Endothelial cell of umbilical vein (primary cell): ENCODE results near the gene INPP4B. TPM values are rescaled to one million over a fixed set of nuclear protein-coding genes. Genes with fewer than 3 reads are reported as not detected.

Experiments
- BruUV-seq: library from RNA; stranded (reverse); fragments of 400-500 nt; replicated peaks from 2 replicates; lab custom pipeline; 2021; lab: Mats Ljungman, UMichigan
- CTCF ChIA-PET: fragments of 300-600, 350-600 bp; sonication (Branson Sonifier 250); formaldehyde crosslinking; loops from one replicate; lab custom pipeline; 2021; ENCODE audit warnings: antibody characterized with exemption, inconsistent platforms; lab: Charles Lee
- POLR2A ChIA-PET: fragments of 300-600, 350-600 bp; sonication (Branson Sonifier 250); formaldehyde crosslinking; loops from one replicate; lab custom pipeline; 2021; ENCODE audit warnings: antibody characterized with exemption, inconsistent platforms; lab: Charles Lee
- DNase-seq: peaks from one replicate; pipeline ENCODE4 v3.0.0-alpha.2; 2011; ENCODE audit warnings: low read depth, low spot score
- FAIRE-seq: peaks from 2 replicates; lab custom pipeline; 2011; peaks lifted over from hg19 to GRCh38; lab: Jason Lieb, UNC
- H2AFZ ChIP-seq: 2 replicates; pipeline ENCODE4 v1.6.0; 2012; ENCODE audit warnings: low read depth, low read length, control low read depth, inconsistent platforms
- H3K27ac ChIP-seq: 2 replicates; pipeline ENCODE4 v1.5.1; 2011; ENCODE audit warnings: low read depth, mild to moderate bottlenecking, control low read depth, low read length, moderate library complexity; ENCODE audit not compliant: insufficient read depth
- H3K27me3 ChIP-seq, 2 experiments: 2 replicates each; pipeline versions ENCODE4 v1.6.0 to v1.6.1; 2011; ENCODE audit warnings: low read length in 2 of 2, mixed read lengths in 1 of 2; ENCODE audit not compliant: control insufficient read depth in 2 of 2, insufficient read depth in 2 of 2
- H3K36me3 ChIP-seq, 2 experiments: 2 replicates in 1 of 2; 3 replicates in 1 of 2; pipeline ENCODE4 v1.5.1; 2011; ENCODE audit warnings: low read length in 2 of 2, mild to moderate bottlenecking in 1 of 2, moderate library complexity in 1 of 2; ENCODE audit not compliant: control insufficient read depth in 2 of 2, insufficient read depth in 2 of 2; ENCODE audit errors: extremely low read depth in 1 of 2
- H3K4me1 ChIP-seq: 3 replicates; pipeline ENCODE4 v1.5.1; 2011; ENCODE audit warnings: mild to moderate bottlenecking, low read length; ENCODE audit not compliant: control insufficient read depth, insufficient read depth; ENCODE audit errors: extremely low read depth
- H3K4me2 ChIP-seq: 2 replicates; pipeline ENCODE4 v1.6.1; 2011; ENCODE audit warnings: low read length, control low read depth, mixed read lengths; ENCODE audit not compliant: insufficient read depth
- H3K4me3 ChIP-seq, 3 experiments: fragments of 200-600 bp in 1 of 3; sonication (generic), shearing (Covaris generic) in 1 of 3; replicated peaks in 1 of 3; 2 replicates each; pipeline ENCODE4 v1.5.1; 2011 to 2016; ENCODE audit warnings: control low read depth in 3 of 3, low read length in 3 of 3, mild to moderate bottlenecking in 2 of 3, inconsistent platforms in 1 of 3, low read depth in 1 of 3, moderate library complexity in 1 of 3; ENCODE audit not compliant: insufficient read depth in 1 of 3
- H3K79me2 ChIP-seq: 2 replicates; pipeline ENCODE4 v1.6.0; 2012; ENCODE audit warnings: low read length, inconsistent platforms; ENCODE audit not compliant: control insufficient read depth, insufficient read depth
- H3K9ac ChIP-seq: replicated peaks from 2 replicates; pipeline ENCODE3; 2011; ENCODE audit warnings: low read length, control low read depth; ENCODE audit not compliant: insufficient read depth; ENCODE audit errors: extremely low read depth
- H3K9me1 ChIP-seq: replicated peaks from 3 replicates; pipeline ENCODE4 v1.6.0; 2011; ENCODE audit warnings: mild to moderate bottlenecking, low read length; ENCODE audit not compliant: control insufficient read depth, insufficient read depth; ENCODE audit errors: extremely low read depth
- H3K9me3 ChIP-seq: replicated peaks from 2 replicates; pipeline ENCODE4 v1.5.1; 2012; ENCODE audit warnings: low read length, inconsistent platforms; ENCODE audit not compliant: control insufficient read depth, insufficient read depth
- H4K20me1 ChIP-seq: replicated peaks from 2 replicates; pipeline ENCODE3; 2011; ENCODE audit warnings: mild to moderate bottlenecking, low read length; ENCODE audit not compliant: control insufficient read depth, insufficient read depth; ENCODE audit errors: extremely low read depth
- EZH2 ChIP-seq: IDR thresholded peaks from 2 replicates; pipeline ENCODE4 v1.6.1; 2012; ENCODE audit warnings: borderline replicate concordance, low read depth, mild to moderate bottlenecking, moderate library complexity, low read length, inconsistent platforms; ENCODE audit not compliant: severe bottlenecking
- FOS ChIP-seq: IDR thresholded peaks from 2 replicates; pipeline ENCODE4 v1.6.1; 2011; ENCODE audit warnings: mild to moderate bottlenecking, low read length, moderate library complexity, borderline replicate concordance; ENCODE audit not compliant: insufficient read depth
- GATA2 ChIP-seq: IDR thresholded peaks from 2 replicates; pipeline ENCODE4 v1.7.0; 2011; ENCODE audit warnings: low read depth, mild to moderate bottlenecking, moderate library complexity, mixed read lengths, low read length; ENCODE audit not compliant: insufficient read length, insufficient read depth
- JUN ChIP-seq: IDR thresholded peaks from 2 replicates; pipeline ENCODE4 v1.6.1; 2011; ENCODE audit warnings: borderline replicate concordance, low read depth; ENCODE audit not compliant: insufficient read length, insufficient read depth
- MYC ChIP-seq: IDR thresholded peaks from one replicate; pipeline ENCODE4 v1.6.1; 2011; ENCODE audit warnings: mild to moderate bottlenecking, low read depth, low read length
- POLR2A ChIP-seq: IDR thresholded peaks from 2 replicates; pipeline ENCODE4 v1.6.1; 2012; ENCODE audit warnings: low read depth, mild to moderate bottlenecking, control low read depth, low read length
- POLR2AphosphoS5 ChIP-seq: IDR thresholded peaks from 2 replicates; pipeline ENCODE4 v1.6.1; 2012; ENCODE audit warnings: low read depth, mild to moderate bottlenecking, control low read depth, low read length, moderate library complexity; ENCODE audit not compliant: insufficient read depth
- dilution Hi-C: fragments of 300-500 bp; cut with MboI; formaldehyde crosslinking; loops from one replicate; pipeline ENCODE4 v1.15.0; 2019; ENCODE audit warnings: low sequenced_read_pairs; ENCODE audit not compliant: extremely low pct_ligation_motif_present
- intact Hi-C: fragments of 100-400 bp; cut with micrococcal nuclease; formaldehyde crosslinking; loops from one replicate; pipeline ENCODE4 v1.10.0; 2022
- polyA plus RNA-seq, 4 experiments: library from polyadenylated mRNA; depleted of rRNA in 3 of 4; stranded (reverse) in 3 of 4; unstranded in 1 of 4; fragments of >200 nt; gene quantifications; 2 replicates each; pipeline versions ENCODE4 v1.2.1 to v1.2.3, GENCODE V29; 2011 to 2012; ENCODE audit warnings: missing spikeins in 1 of 4
- total RNA-seq: library from RNA; stranded (reverse); gene quantifications from 2 replicates; pipeline ENCODE4 v1.2.3, GENCODE V29; 2021
- TF ChIP-seq, protein P1 (sequence below): IDR thresholded peaks from 2 replicates; pipeline ENCODE4 v1.6.1; 2011; ENCODE audit not compliant: insufficient read depth, insufficient read length
- TF ChIP-seq, protein P2 (sequence below), 2 donors: IDR thresholded peaks; 1 replicate in 1 of 2; 2 replicates in 1 of 2; pipeline ENCODE4 v1.5.1; 2011; ENCODE audit warnings: low read length in 2 of 2, mild to moderate bottlenecking in 2 of 2, moderate library complexity in 2 of 2, control low read depth in 1 of 2, inconsistent platforms in 1 of 2, low read depth in 1 of 2; ENCODE audit not compliant: insufficient read depth in 1 of 2; ENCODE audit errors: extremely low read depth in 1 of 2

The INPP4B gene
- total and polyA plus RNA-seq, 2 donors (not counting 3 experiments of a cell fraction or from before 2014, with no cell fraction given) = 0.41 to 3.1 TPM

DNA sequence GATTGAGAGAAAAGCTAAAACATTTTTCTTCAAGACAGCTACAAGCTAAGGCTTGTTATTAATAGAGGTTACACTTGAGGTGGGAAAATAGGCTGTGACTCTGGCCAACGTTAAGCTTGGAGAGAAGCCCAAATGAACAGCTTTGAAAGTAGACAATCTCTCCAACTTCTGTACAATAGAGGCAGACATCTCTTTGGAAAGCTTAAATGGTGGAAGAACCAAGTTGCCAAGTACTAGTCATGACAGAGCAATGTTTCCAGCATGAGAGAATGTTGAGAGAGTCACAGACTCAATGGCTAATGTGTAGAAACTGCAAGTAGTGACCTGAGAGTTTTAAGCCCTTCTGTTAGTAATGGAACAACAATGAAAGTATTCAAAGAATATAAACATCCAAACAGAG is 298.1 kb downstream of the INPP4B start:
- H3K9ac ChIP-seq = no peak overlapping the region
- no peak overlapping the region for H3K4me2 ChIP-seq
- H3K9me3 ChIP-seq = no peaks in the 10 kb centered on the region
- intact Hi-C loops = no loop called here
- BruUV-seq = no TSS peak
- no peak for DNase-seq
- dilution Hi-C loops = no loop called here
- no peaks in the 10 kb centered on the region for H3K79me2 ChIP-seq
- H3K36me3 ChIP-seq = no peaks in the 10 kb centered on the region
- TF ChIP-seq, protein P1, sequence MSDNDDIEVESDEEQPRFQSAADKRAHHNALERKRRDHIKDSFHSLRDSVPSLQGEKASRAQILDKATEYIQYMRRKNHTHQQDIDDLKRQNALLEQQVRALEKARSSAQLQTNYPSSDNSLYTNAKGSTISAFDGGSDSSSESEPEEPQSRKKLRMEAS = no peak
- TF ChIP-seq, protein P2, sequence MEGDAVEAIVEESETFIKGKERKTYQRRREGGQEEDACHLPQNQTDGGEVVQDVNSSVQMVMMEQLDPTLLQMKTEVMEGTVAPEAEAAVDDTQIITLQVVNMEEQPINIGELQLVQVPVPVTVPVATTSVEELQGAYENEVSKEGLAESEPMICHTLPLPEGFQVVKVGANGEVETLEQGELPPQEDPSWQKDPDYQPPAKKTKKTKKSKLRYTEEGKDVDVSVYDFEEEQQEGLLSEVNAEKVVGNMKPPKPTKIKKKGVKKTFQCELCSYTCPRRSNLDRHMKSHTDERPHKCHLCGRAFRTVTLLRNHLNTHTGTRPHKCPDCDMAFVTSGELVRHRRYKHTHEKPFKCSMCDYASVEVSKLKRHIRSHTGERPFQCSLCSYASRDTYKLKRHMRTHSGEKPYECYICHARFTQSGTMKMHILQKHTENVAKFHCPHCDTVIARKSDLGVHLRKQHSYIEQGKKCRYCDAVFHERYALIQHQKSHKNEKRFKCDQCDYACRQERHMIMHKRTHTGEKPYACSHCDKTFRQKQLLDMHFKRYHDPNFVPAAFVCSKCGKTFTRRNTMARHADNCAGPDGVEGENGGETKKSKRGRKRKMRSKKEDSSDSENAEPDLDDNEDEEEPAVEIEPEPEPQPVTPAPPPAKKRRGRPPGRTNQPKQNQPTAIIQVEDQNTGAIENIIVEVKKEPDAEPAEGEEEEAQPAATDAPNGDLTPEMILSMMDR (IDR thresholded peaks at IDR 0.05; ENCODE audit: extremely low read depth in 1 of 2, insufficient read depth in 1 of 2, low read depth in 1 of 2, low read length in 2 of 2) = no peak
- TF ChIP-seq GATA2 = no peak
- no peak for TF ChIP-seq FOS
- no peak for TF ChIP-seq MYC
- TF ChIP-seq POLR2A = no peak
- TF ChIP-seq POLR2AphosphoS5 = no peak
- TF ChIP-seq EZH2 = no peak
- TF ChIP-seq JUN = no peak
- no peaks in the 10 kb centered on the region for H4K20me1 ChIP-seq
- ChIA-PET CTCF (no interaction called here), POLR2A (no interaction called here)
- no peak for FAIRE-seq
- no peaks in the 10 kb centered on the region for H3K27me3 ChIP-seq
- H3K4me1 ChIP-seq = peaks cover 12% of the 10 kb centered on the region
- no peak overlapping the region for H3K27ac ChIP-seq
- H3K4me3 ChIP-seq = no peak overlapping the region
- no peaks in the 10 kb centered on the region for H3K9me1 ChIP-seq
- no peak overlapping the region for H2AFZ ChIP-seq
